Stimulated activated CD8-positive, alpha-beta memory T cell treated with anti-CD3 and anti-CD28 coated beads, Interleukin-15, amount 100 ng/mL, for 1 hour (primary cell): ENCODE measurements around the gene BIN1.

Experiments used
- DNase-seq: peaks from one replicate; pipeline ENCODE4 v3.0.0-alpha.2; 2020; ENCODE audit warnings: low read depth

BIN1 gene

GRCh38 chr2:127090281-127091120 is 16.5 kb downstream of the BIN1 start:
- no peak for DNase-seq

- no peak for DNase-seq
Measured at GRCh38 chr2:127089478-127090235, 17.3 kb downstream of the BIN1 start.

DNA sequence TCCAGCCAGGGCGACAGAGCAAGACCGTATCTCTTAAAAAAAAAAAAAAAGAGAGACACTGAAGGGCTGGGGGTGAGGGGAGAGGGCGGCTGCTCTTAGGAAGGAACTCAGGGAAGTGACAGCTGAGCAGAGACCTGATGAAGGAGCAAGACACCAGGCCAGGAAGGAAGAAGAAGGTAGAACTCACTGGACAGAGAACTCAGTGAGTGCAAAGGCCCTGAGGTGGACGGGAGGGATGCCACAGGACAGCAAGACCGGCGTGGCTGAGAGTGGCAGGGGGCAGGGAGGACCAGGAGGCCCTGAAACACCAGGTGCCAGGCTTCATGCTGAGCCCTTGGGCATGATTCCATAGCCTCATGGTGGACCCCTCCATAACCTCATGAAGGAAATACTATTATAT is 18.2 kb downstream of the BIN1 start:
- DNase-seq: no peak

DNA sequence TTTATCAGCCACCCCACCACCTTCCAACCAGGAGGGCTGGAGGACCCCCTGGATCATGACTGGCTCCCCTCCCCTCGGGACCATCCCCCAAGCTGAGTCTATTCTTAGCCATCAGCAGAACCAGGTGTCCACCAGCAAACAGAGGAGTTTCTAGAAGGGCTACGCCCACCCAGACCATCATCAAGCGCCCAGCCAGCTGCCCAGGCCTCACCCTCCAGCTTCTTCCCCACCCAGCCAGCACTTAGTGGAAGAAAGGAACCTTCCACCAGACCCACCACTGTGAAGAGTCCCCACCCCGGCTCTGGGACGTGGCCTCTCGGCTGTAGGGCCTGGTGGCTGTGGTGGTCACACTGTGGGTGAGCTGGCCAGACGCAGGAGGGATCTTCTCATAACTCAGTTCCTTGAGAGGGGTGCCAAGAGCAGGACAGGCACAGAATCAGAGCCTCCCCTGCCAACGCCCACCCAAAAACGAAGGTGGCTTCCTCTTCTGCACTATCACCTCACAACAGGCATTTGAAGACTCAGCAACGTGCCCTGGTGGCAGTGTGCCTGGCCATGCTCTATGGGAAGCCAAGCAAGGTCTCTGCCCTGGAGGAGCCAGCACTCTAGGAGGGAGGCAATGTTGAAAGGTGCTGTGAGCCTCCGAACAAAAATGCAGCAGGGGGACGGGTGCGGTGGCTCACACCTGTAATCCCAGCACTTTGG is 19.0 kb downstream of the BIN1 start:
- no peak for DNase-seq

DNA sequence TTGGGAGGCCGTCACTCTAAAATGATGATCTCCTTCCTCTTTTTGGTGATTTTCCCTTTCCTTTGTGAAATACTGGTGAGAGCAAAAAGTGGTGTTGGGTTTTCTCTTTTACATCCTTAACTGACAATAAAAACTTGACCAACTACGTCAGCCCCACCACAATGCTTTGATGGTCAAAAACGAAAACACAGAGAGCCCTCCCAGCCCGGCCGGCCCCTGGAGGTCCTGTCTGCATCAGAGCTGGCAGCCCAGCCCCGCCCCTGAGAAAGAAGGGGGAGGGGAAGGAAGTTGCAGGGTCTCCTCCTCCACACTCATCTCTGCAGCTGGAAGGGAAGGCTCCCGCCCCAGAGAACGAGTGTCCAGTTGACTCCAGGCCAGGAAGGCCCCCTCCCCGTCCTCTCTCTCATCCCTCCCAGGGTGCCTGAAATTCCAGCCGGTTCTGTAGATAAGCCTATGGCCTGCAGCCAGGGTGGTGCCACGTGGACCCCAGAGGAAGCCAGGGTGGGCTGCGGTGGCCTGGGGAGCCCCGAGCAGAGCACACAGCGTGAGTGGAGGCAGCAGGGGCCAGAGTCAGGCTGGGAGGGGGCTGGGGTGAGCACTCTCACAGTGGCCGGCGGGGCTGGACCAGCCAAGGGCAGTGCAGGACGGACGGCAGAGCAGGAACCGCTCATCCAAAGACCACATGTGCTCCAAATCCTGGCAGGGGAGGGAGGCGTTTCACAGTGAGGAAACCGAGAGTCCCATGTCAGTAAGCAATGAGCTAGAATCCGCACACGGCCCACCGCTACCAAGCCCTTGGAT is 19.8 kb downstream of the BIN1 start:
- DNase-seq: no peak

- no peak for DNase-seq
Measured at GRCh38 chr2:127085317-127085681, 21.7 kb downstream of the BIN1 start.

DNA sequence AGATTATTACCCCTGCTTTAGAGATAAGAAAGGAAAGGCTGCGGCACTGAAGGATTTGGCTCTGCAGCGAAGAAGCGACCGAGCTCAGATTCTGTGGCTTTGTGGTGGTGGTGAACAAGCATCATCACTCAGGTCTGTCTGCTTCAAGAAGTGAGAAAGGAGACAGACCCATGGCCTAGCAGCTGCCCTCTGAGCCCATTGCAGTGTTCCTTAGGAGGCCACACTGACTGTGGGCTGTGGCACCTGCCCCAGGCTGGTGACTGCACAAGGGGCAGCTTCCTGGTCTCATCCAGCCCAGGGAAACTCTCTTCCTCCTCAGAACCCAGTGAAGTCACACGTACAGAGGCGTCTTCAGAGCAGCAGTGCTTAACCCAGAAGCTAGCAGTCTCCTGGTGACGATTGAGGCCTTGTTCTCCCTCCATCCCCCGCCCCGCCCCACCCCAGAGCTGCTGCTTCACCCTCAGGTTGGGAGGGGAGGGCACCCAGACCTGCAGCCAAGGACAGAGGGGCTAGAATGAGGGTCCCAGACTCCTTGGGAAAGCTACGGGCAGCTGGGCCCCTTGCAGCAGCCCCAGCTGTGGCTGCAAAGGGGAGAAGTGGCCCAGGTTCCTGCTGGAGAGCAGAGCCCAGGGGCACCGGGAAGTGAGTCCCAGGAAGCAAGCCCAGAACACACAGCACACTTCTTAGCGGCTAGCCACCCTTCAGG is 22.2 kb downstream of the BIN1 start:
- no peak for DNase-seq

DNA sequence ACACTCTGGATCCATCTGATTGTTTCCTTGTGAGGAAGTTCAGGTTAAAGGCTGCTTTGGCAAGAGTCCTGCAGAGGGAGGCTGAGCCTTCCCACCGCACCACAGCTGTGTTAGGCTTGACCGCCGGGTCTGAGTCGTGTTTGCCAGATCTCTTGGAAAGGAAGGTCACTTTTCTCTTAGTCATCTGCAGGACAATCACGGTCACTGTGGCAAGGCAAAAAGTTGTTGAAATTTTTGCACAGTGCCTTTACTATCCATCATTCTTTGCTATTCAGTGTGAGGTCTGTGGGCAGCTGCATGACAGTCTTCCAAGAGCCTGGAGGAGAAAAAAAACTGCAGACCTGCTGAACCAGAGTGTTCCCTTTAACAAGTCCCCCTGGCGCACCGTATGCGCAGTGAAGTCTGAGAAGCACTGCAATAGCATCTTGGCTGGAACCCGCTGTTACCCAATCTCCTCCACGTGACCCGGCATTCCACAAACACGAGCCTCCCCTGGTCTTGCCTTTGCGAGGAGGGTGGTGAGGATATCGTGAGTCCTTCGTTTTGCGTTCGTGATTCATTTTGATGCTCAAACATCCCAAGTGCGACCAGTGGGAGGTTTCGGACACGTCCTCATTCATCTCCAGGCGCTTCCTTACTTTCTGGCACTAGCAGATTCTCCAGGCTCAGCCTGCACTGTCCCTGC is 23.0 kb downstream of the BIN1 start:
- no peak for DNase-seq

GRCh38 chr2:127082974-127083373 is 24.0 kb downstream of the BIN1 start:
- no peak for DNase-seq

- peak; percentile 39 for DNase-seq
Measured at GRCh38 chr2:127081826-127082633, 24.9 kb downstream of the BIN1 start.

DNA sequence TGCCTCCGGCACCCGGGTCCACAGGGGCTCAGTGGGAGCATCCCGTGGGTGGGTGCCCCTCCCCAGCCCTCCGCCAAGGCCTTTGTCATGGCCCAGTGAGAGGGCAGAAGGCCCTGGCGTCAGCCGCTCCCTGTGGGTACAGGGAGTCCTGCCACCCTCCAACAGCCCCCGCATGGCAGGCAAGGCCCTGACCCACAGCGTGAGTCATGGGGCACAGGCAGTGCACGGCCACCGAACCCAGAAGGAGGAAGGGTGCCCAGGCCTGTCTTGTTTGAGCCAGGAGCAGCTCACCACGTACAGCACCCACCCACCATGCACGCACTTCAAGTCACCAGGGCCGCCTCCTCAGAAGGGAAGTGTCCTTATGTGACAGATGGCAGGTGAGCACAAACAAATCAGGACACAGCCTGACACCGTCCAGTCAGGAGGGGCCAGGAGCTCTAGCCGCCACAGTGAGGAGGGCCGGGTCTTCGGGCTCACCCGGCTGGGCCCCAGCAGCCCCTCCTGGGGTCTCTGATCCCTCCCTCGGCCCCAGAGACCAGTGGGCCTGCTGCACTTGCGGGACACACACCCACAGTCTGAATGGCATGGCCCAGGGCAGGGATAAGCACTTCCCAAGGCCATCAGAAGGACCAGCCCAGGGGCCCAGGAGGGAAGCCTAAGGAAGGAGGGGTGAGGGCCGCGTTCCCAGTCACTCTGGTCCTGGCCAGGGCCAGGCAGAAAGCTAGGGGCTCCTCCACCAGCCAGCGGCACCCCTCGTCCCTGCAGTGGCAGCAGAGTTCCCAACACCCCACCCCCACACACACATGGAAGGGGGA is 25.8 kb downstream of the BIN1 start:
- DNase-seq: no peak

GRCh38 chr2:127080226-127080937 is 26.6 kb downstream of the BIN1 start:
- no peak for DNase-seq

DNA sequence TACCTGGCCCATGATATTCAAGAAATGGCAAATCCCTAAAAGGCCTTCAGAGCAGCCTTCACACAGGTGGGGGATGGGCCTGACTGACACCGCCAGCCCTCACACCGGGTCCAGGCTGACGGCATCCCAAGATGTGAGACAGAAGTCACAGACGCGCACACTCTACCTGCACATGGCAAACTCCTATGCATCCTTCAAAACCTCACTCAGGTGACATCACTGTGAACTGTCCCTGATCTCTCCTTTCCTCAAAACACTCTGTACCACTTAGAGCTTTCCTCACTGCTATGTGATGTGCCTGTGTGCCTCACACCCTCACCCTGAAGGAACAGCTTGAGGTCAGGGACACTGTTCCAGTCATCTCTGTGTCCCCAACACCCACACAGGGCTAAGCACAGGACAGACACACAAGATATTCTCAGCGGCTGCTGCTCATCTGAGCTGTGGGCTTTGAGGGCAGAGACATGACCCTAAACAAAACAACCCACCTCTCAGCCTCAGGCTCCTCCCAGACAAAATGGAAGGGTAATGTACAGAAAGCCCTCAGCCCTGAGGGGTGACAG is 27.5 kb downstream of the BIN1 start:
- DNase-seq: no peak

- DNase-seq: no peak
Measured at GRCh38 chr2:127078666-127079270, 28.2 kb downstream of the BIN1 start.

GRCh38 chr2:127078028-127078427 is 28.9 kb downstream of the BIN1 start:
- no peak for DNase-seq

- no peak for DNase-seq
Measured at GRCh38 chr2:127076924-127077323, 30.0 kb downstream of the BIN1 start.

GRCh38 chr2:127076290-127076689 is 30.7 kb downstream of the BIN1 start:
- no peak for DNase-seq

- no peak for DNase-seq
Measured at GRCh38 chr2:127075821-127076220, 31.1 kb downstream of the BIN1 start.
